Ishikawa (cell line): ENCODE data around the gene TCN2.

Experiments used
- EGR1 ChIP-seq: IDR thresholded peaks from 2 replicates; pipeline ENCODE4 v1.6.1; 2012
- EP300 ChIP-seq: IDR thresholded peaks from 2 replicates; pipeline ENCODE4 v1.6.1; 2012; ENCODE audit warnings: borderline replicate concordance
- FOXM1 ChIP-seq: IDR thresholded peaks from 2 replicates; pipeline ENCODE4 v1.6.1; 2012; ENCODE audit warnings: low read depth, borderline replicate concordance
- NFIC ChIP-seq: IDR thresholded peaks from 2 replicates; pipeline ENCODE4 v1.6.1; 2012
- RAD21 ChIP-seq: IDR thresholded peaks from 2 replicates; pipeline ENCODE4 v1.6.1; 2012; ENCODE audit warnings: low read depth
- REST ChIP-seq: IDR thresholded peaks from 2 replicates; pipeline ENCODE4 v1.6.1; 2012; ENCODE audit warnings: low read depth, mild to moderate bottlenecking
- TAF1 ChIP-seq: IDR thresholded peaks from 2 replicates; pipeline ENCODE4 v1.6.1; 2012; ENCODE audit warnings: low read depth, mild to moderate bottlenecking
- TCF12 ChIP-seq: IDR thresholded peaks from 2 replicates; pipeline ENCODE4 v1.6.1; 2012; ENCODE audit warnings: low read depth
- USF1 ChIP-seq: IDR thresholded peaks from 2 replicates; pipeline ENCODE4 v1.6.1; 2012

- TF ChIP-seq EP300: no peak
- TF ChIP-seq USF1: no peak
- no peak for TF ChIP-seq FOXM1
- TF ChIP-seq RAD21: no peak
- no peak for TF ChIP-seq TAF1
- TF ChIP-seq NFIC: no peak
- no peak for TF ChIP-seq REST
- TF ChIP-seq EGR1: no peak
- TF ChIP-seq TCF12: no peak
These were observed 10.8 kb upstream of the TCN2 start for GRCh38 chr22:30596199-30596598.
